ENCODE measurements around the gene PTPRK.

- no peak for TF ChIP-seq CTCF (IDR thresholded peaks at IDR 0.05; ENCODE audit: control extremely low read depth in 1 of 3, insufficient read depth in 1 of 3, low read depth in 1 of 3, low read length in 3 of 3)
- no peak for TF ChIP-seq SIN3A (conservative IDR thresholded peaks at IDR 0.05 in 1 of 2, IDR thresholded peaks at IDR 0.05 in 1 of 2; ENCODE audit: low read depth in 1 of 2, low read length in 2 of 2)
- no peak for TF ChIP-seq CREB1 (IDR thresholded peaks at IDR 0.05)
- TF ChIP-seq POLR2A (IDR thresholded peaks at IDR 0.05; ENCODE audit: control extremely low read depth in 1 of 2, low read depth in 2 of 2, low read length in 2 of 2): no peak
- TF ChIP-seq TAF1 (IDR thresholded peaks at IDR 0.05; ENCODE audit: low read depth, low read length): no peak
Observed at GRCh38 chr6:128111096-128111495, 409.3 kb downstream of the PTPRK start.
